ENCODE measurements around the gene GABRR1. TPM values are rescaled to one million over a fixed set of nuclear protein-coding genes. Genes with fewer than 3 reads are reported as not detected.

The GABRR1 gene
- total and polyA plus RNA-seq, 2 experiments from 2014 or later = 0.14 to 0.37 TPM

DNA sequence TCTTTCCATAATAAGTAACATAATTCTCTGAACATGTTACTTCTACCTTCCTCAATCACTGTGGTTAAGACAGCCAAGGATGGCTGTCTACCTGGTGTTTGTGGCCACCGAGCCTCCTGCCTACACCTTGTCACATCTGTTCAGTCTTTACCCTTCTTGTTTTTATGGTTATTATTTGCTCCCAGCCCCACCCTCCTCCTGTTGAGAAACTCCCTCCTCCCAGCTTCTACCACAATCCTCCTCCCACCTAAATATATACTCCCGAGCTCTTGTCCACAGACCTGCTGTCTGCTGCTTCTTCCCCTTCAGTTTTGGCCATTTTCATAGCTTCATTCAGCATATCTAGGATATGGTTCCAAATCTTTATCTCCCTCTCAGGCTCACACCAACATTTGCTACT, 35.7 kb upstream of the GABRR1 start (continued):
- TF ChIP-seq, protein P1, sequence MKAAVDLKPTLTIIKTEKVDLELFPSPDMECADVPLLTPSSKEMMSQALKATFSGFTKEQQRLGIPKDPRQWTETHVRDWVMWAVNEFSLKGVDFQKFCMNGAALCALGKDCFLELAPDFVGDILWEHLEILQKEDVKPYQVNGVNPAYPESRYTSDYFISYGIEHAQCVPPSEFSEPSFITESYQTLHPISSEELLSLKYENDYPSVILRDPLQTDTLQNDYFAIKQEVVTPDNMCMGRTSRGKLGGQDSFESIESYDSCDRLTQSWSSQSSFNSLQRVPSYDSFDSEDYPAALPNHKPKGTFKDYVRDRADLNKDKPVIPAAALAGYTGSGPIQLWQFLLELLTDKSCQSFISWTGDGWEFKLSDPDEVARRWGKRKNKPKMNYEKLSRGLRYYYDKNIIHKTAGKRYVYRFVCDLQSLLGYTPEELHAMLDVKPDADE (IDR thresholded peaks at IDR 0.05) = no peak
- no peak for TF ChIP-seq POLR2AphosphoS5 (IDR thresholded peaks at IDR 0.05; ENCODE audit: low read depth)
- TF ChIP-seq STAT1 (IDR thresholded peaks at IDR 0.05; ENCODE audit: unreplicated experiment) = no peak

DNA sequence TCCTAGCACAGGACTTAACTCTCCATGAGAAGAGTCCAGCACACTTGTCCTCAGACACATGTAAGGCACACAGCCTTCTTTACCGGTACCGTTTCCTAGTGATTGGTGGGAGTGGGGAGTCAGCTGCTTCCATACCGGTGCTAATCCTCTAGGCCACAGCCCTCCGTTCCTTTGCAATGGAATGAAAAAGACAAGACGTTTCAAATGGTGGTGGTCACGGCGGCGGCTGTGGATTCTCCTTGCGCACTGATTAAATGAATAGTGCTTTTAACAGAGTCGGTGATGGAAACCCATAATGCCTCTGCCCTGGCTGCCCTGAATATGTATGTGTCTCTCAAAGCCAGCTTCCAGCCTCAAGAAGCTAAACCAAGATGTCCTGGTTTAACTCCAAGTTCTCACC, 34.8 kb upstream of the GABRR1 start:
- H3F3A ChIP-seq (replicated peaks; ENCODE audit: low read depth) = no peaks in the 10 kb centered on the region
- ATAC-seq (no peak), DNase-seq (ENCODE audit: low spot score) (no peak)
- no peak overlapping the region for H3K4me3 ChIP-seq
- Mint-ChIP-seq H3K4me3 (no peak overlapping the region), H3K9me3 (no peaks in the 10 kb centered on the region), H3K27me3 (ENCODE audit: insufficient read depth, low read depth, poor library complexity) (peaks cover 1% of the 10 kb centered on the region), H3K27ac (no peak overlapping the region), H3K36me3 (ENCODE audit: low read depth) (no peaks in the 10 kb centered on the region), H3K4me1 (no peaks in the 10 kb centered on the region)
- no peaks in the 10 kb centered on the region for H4K20me1 ChIP-seq (replicated peaks; ENCODE audit: insufficient read depth)
- H3K4me2 ChIP-seq = no peak overlapping the region
- no peak overlapping the region for H3K27ac ChIP-seq (ENCODE audit: low read depth)
- no peaks in the 10 kb centered on the region for H3K36me3 ChIP-seq (ENCODE audit: insufficient read depth)
- H2AFZ ChIP-seq = no peak overlapping the region
- no peaks in the 10 kb centered on the region for H3K9me2 ChIP-seq (ENCODE audit: insufficient read depth)
- no peaks in the 10 kb centered on the region for H3K79me2 ChIP-seq (replicated peaks; ENCODE audit: insufficient read depth)
- no peaks in the 10 kb centered on the region for H3K4me1 ChIP-seq (ENCODE audit: insufficient read depth)
- no peaks in the 10 kb centered on the region for H3K27me3 ChIP-seq (ENCODE audit: insufficient read depth)
- TF ChIP-seq, protein P2, sequence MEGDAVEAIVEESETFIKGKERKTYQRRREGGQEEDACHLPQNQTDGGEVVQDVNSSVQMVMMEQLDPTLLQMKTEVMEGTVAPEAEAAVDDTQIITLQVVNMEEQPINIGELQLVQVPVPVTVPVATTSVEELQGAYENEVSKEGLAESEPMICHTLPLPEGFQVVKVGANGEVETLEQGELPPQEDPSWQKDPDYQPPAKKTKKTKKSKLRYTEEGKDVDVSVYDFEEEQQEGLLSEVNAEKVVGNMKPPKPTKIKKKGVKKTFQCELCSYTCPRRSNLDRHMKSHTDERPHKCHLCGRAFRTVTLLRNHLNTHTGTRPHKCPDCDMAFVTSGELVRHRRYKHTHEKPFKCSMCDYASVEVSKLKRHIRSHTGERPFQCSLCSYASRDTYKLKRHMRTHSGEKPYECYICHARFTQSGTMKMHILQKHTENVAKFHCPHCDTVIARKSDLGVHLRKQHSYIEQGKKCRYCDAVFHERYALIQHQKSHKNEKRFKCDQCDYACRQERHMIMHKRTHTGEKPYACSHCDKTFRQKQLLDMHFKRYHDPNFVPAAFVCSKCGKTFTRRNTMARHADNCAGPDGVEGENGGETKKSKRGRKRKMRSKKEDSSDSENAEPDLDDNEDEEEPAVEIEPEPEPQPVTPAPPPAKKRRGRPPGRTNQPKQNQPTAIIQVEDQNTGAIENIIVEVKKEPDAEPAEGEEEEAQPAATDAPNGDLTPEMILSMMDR (conservative IDR thresholded peaks at IDR 0.05; ENCODE audit: low read depth in 2 of 2) = no peak
- no peak for TF ChIP-seq POLR2AphosphoS5 (IDR thresholded peaks at IDR 0.05; ENCODE audit: low read depth)
- TF ChIP-seq ZNF114 (CRISPR knock-in tag; IDR thresholded peaks at IDR 0.05) = no peak
- no peak for TF ChIP-seq JUNB (IDR thresholded peaks at IDR 0.05; ENCODE audit: unreplicated experiment)
- TF ChIP-seq NANOG (IDR thresholded peaks at IDR 0.05; ENCODE audit: borderline replicate concordance) = no peak
- TF ChIP-seq, protein P3, sequence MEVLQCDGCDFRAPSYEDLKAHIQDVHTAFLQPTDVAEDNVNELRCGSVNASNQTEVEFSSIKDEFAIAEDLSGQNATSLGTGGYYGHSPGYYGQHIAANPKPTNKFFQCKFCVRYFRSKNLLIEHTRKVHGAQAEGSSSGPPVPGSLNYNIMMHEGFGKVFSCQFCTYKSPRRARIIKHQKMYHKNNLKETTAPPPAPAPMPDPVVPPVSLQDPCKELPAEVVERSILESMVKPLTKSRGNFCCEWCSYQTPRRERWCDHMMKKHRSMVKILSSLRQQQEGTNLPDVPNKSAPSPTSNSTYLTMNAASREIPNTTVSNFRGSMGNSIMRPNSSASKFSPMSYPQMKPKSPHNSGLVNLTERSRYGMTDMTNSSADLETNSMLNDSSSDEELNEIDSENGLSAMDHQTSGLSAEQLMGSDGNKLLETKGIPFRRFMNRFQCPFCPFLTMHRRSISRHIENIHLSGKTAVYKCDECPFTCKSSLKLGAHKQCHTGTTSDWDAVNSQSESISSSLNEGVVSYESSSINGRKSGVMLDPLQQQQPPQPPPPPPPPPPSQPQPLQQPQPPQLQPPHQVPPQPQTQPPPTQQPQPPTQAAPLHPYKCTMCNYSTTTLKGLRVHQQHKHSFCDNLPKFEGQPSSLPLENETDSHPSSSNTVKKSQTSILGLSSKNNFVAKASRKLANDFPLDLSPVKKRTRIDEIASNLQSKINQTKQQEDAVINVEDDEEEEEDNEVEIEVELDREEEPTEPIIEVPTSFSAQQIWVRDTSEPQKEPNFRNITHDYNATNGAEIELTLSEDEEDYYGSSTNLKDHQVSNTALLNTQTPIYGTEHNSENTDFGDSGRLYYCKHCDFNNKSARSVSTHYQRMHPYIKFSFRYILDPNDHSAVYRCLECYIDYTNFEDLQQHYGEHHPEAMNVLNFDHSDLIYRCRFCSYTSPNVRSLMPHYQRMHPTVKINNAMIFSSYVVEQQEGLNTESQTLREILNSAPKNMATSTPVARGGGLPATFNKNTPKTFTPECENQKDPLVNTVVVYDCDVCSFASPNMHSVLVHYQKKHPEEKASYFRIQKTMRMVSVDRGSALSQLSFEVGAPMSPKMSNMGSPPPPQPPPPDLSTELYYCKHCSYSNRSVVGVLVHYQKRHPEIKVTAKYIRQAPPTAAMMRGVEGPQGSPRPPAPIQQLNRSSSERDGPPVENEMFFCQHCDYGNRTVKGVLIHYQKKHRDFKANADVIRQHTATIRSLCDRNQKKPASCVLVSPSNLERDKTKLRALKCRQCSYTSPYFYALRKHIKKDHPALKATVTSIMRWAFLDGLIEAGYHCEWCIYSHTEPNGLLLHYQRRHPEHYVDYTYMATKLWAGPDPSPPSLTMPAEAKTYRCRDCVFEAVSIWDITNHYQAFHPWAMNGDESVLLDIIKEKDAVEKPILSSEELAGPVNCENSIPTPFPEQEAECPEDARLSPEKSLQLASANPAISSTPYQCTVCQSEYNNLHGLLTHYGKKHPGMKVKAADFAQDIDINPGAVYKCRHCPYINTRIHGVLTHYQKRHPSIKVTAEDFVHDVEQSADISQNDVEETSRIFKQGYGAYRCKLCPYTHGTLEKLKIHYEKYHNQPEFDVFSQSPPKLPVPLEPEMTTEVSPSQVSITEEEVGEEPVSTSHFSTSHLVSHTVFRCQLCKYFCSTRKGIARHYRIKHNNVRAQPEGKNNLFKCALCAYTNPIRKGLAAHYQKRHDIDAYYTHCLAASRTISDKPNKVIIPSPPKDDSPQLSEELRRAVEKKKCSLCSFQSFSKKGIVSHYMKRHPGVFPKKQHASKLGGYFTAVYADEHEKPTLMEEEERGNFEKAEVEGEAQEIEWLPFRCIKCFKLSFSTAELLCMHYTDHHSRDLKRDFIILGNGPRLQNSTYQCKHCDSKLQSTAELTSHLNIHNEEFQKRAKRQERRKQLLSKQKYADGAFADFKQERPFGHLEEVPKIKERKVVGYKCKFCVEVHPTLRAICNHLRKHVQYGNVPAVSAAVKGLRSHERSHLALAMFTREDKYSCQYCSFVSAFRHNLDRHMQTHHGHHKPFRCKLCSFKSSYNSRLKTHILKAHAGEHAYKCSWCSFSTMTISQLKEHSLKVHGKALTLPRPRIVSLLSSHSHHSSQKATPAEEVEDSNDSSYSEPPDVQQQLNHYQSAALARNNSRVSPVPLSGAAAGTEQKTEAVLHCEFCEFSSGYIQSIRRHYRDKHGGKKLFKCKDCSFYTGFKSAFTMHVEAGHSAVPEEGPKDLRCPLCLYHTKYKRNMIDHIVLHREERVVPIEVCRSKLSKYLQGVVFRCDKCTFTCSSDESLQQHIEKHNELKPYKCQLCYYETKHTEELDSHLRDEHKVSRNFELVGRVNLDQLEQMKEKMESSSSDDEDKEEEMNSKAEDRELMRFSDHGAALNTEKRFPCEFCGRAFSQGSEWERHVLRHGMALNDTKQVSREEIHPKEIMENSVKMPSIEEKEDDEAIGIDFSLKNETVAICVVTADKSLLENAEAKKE (CRISPR knock-in tag; IDR thresholded peaks at IDR 0.05) = no peak
- TF ChIP-seq EZH2phosphoT487 (IDR thresholded peaks at IDR 0.05; ENCODE audit: unreplicated experiment) = no peak
- TF ChIP-seq STAT1 (IDR thresholded peaks at IDR 0.05; ENCODE audit: unreplicated experiment) = no peak
- TF ChIP-seq, protein P4, sequence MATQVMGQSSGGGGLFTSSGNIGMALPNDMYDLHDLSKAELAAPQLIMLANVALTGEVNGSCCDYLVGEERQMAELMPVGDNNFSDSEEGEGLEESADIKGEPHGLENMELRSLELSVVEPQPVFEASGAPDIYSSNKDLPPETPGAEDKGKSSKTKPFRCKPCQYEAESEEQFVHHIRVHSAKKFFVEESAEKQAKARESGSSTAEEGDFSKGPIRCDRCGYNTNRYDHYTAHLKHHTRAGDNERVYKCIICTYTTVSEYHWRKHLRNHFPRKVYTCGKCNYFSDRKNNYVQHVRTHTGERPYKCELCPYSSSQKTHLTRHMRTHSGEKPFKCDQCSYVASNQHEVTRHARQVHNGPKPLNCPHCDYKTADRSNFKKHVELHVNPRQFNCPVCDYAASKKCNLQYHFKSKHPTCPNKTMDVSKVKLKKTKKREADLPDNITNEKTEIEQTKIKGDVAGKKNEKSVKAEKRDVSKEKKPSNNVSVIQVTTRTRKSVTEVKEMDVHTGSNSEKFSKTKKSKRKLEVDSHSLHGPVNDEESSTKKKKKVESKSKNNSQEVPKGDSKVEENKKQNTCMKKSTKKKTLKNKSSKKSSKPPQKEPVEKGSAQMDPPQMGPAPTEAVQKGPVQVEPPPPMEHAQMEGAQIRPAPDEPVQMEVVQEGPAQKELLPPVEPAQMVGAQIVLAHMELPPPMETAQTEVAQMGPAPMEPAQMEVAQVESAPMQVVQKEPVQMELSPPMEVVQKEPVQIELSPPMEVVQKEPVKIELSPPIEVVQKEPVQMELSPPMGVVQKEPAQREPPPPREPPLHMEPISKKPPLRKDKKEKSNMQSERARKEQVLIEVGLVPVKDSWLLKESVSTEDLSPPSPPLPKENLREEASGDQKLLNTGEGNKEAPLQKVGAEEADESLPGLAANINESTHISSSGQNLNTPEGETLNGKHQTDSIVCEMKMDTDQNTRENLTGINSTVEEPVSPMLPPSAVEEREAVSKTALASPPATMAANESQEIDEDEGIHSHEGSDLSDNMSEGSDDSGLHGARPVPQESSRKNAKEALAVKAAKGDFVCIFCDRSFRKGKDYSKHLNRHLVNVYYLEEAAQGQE (IDR thresholded peaks at IDR 0.05; ENCODE audit: unreplicated experiment) = no peak
- no peak for TF ChIP-seq EZH2 (IDR thresholded peaks at IDR 0.05; ENCODE audit: low read depth, unreplicated experiment)
- TF ChIP-seq CREB1 (CRISPR knock-in tag; IDR thresholded peaks at IDR 0.05; ENCODE audit: low read depth) = no peak
- TF ChIP-seq, protein P1 (IDR thresholded peaks at IDR 0.05) = no peak
